GM18508 (cell line): Measurements from ENCODE around the gene DLD.
"Not testable (repeated sequence)": the region's sequence is repeated elsewhere in the genome, so short reads cannot be mapped to it uniquely, and the experiment has no call there.

ENCODE experiments used
- ATAC-seq: cut with Tn5 transposase; IDR thresholded peaks from one replicate; pipeline ENCODE4 v1.9.1; 2021; ENCODE audit warnings: moderate number of reproducible peaks; ENCODE audit not compliant: insufficient read depth, unreplicated experiment

DLD gene

GRCh38 chr7:107911981-107912380 lies 21.0 kb downstream of the DLD start:
- no peak for ATAC-seq

- no peak for ATAC-seq
Measured at GRCh38 chr7:107913851-107914250, 22.9 kb downstream of the DLD start.

- ATAC-seq, result no peak
Measured at GRCh38 chr7:107914831-107915230, 23.8 kb downstream of the DLD start.

GRCh38 chr7:107915541-107915940 lies 24.6 kb downstream of the DLD start:
- ATAC-seq, result no peak

GRCh38 chr7:107917763-107918651 lies 27.0 kb downstream of the DLD start:
- ATAC-seq, result peak; percentile 70

- ATAC-seq, result no peak
Measured at GRCh38 chr7:107918948-107919347, 28.0 kb downstream of the DLD start.

- no peak for ATAC-seq
Measured at GRCh38 chr7:107920048-107920772, 29.2 kb downstream of the DLD start.

GRCh38 chr7:107921826-107922225 lies 30.8 kb downstream of the DLD start:
- ATAC-seq, result not testable (repeated sequence)

GRCh38 chr7:107922886-107923285 lies 31.9 kb downstream of the DLD start:
- no peak for ATAC-seq

GRCh38 chr7:107924841-107925504 lies 34.0 kb downstream of the DLD start:
- peak; percentile 87 for ATAC-seq

- no peak for ATAC-seq
Measured at GRCh38 chr7:107926481-107926880, 35.5 kb downstream of the DLD start.

- ATAC-seq, result no peak
Measured at GRCh38 chr7:107931740-107932515, 40.9 kb downstream of the DLD start.

GRCh38 chr7:107932805-107933204 lies 41.8 kb downstream of the DLD start:
- ATAC-seq, result no peak

GRCh38 chr7:107933386-107934013 lies 42.5 kb downstream of the DLD start:
- ATAC-seq, result no peak

GRCh38 chr7:107934991-107935770 lies 44.2 kb downstream of the DLD start:
- ATAC-seq, result no peak

- ATAC-seq, result no peak
Measured at GRCh38 chr7:107936312-107936711, 45.3 kb downstream of the DLD start.

GRCh38 chr7:107937531-107937930 lies 46.5 kb downstream of the DLD start:
- no peak for ATAC-seq

- ATAC-seq, result no peak
Measured at GRCh38 chr7:107938456-107939250, 47.7 kb downstream of the DLD start.
